IMR-90 (cell line): ENCODE measurements around the gene SLC9B1. TPM values are rescaled to one million over a fixed set of nuclear protein-coding genes. Genes with fewer than 3 reads are reported as not detected.

Experiments used
- ATAC-seq: fragments of 200-7000 bp; cut with Tn5 transposase; 2 replicates; pipeline ENCODE4 v1.9.1; 2020; ENCODE audit warnings: low read depth, mild to moderate bottlenecking, moderate library complexity
- BruUV-seq: library from RNA; stranded (reverse); fragments of 400-500 nt; replicated peaks from 2 replicates; lab custom pipeline; 2021; lab: Mats Ljungman, UMichigan
- CTCF ChIA-PET: fragments of 300-600 bp; formaldehyde crosslinking; extraction: SDS; loops from one replicate; lab custom pipeline; 2021; ENCODE audit warnings: antibody characterized with exemption; lab: Yijun Ruan, JAX
- POLR2A ChIA-PET: fragments of 300-600 bp; sonication (Branson Sonifier 250); formaldehyde crosslinking; loops from one replicate; lab custom pipeline; 2022; ENCODE audit warnings: antibody characterized with exemption; ENCODE audit not compliant: unreplicated experiment; lab: Charles Lee
- DNase-seq: peaks from one replicate; pipeline ENCODE4 v3.0.0; 2013
- H2AFZ ChIP-seq: replicated peaks from 2 replicates; pipeline ENCODE3; 2013; ENCODE audit warnings: low read length, mild to moderate bottlenecking; ENCODE audit not compliant: poor library complexity
- H2AK5ac ChIP-seq: 2 replicates; pipeline ENCODE4 v1.6.1; 2013; ENCODE audit warnings: low read depth, low read length, inconsistent platforms
- H2AK9ac ChIP-seq: replicated peaks from 2 replicates; pipeline ENCODE3; 2013; ENCODE audit warnings: mild to moderate bottlenecking, low read depth, low read length, moderate library complexity; ENCODE audit not compliant: poor library complexity
- H2BK120ac ChIP-seq: 2 replicates; pipeline ENCODE4 v1.6.1; 2013; ENCODE audit warnings: low read depth, low read length, inconsistent platforms
- H2BK15ac ChIP-seq: 3 replicates; pipeline ENCODE4 v1.6.1; 2013; ENCODE audit warnings: low read depth, low read length, inconsistent platforms
- H2BK20ac ChIP-seq: 2 replicates; pipeline ENCODE4 v1.6.1; 2013; ENCODE audit warnings: low read depth, mild to moderate bottlenecking, inconsistent platforms, low read length, moderate library complexity
- H2BK5ac ChIP-seq: 2 replicates; pipeline ENCODE4 v1.6.1; 2013; ENCODE audit warnings: mild to moderate bottlenecking, low read depth, low read length, inconsistent platforms; ENCODE audit not compliant: poor library complexity, severe bottlenecking
- H3K14ac ChIP-seq: replicated peaks from 2 replicates; pipeline ENCODE4 v1.6.1; 2013; ENCODE audit warnings: low read depth, low read length, inconsistent platforms
- H3K18ac ChIP-seq: 2 replicates; pipeline ENCODE4 v1.6.1; 2013; ENCODE audit warnings: low read depth, low read length, control low read depth
- H3K23ac ChIP-seq: 2 replicates; pipeline ENCODE4 v1.6.1; 2013; ENCODE audit warnings: low read depth, low read length, inconsistent platforms
- H3K27ac ChIP-seq: 2 replicates; pipeline ENCODE4 v1.5.1; 2013; ENCODE audit warnings: mild to moderate bottlenecking, control low read depth, low read length; ENCODE audit not compliant: insufficient read depth
- H3K27me3 ChIP-seq: 2 replicates; pipeline ENCODE4 v1.6.1; 2013; ENCODE audit warnings: low read length; ENCODE audit not compliant: control insufficient read depth, insufficient read depth
- H3K36me3 ChIP-seq: 2 replicates; pipeline ENCODE4 v1.6.1; 2013; ENCODE audit warnings: low read length, mixed read lengths; ENCODE audit not compliant: control insufficient read depth, insufficient read depth
- H3K4ac ChIP-seq: 2 replicates; pipeline ENCODE4 v1.6.1; 2013; ENCODE audit warnings: low read depth, low read length, inconsistent platforms
- H3K4me1 ChIP-seq: 2 replicates; pipeline ENCODE4 v1.6.1; 2013; ENCODE audit warnings: low read length, mixed read lengths; ENCODE audit not compliant: control insufficient read depth, insufficient read depth
- H3K4me2 ChIP-seq: 2 replicates; pipeline ENCODE4 v1.6.1; 2013; ENCODE audit warnings: low read depth, mild to moderate bottlenecking, control low read depth, low read length, moderate library complexity
- H3K4me3 ChIP-seq: 2 replicates; pipeline ENCODE4 v1.5.1; 2013; ENCODE audit warnings: low read depth, mild to moderate bottlenecking, control low read depth, low read length, moderate library complexity; ENCODE audit not compliant: insufficient read depth
- H3K56ac ChIP-seq: 2 replicates; pipeline ENCODE4 v1.6.1; 2013; ENCODE audit warnings: low read length, inconsistent platforms; ENCODE audit not compliant: insufficient read depth; ENCODE audit errors: extremely low read depth
- H3K79me1 ChIP-seq, 2 experiments: 2 replicates each; pipeline ENCODE4 v1.6.1; 2013; ENCODE audit warnings: low read length in 2 of 2, inconsistent platforms in 1 of 2, low read depth in 1 of 2
- H3K9ac ChIP-seq: 2 replicates; pipeline ENCODE4 v1.6.1; 2013; ENCODE audit warnings: low read depth, low read length, control low read depth
- H3K9me1 ChIP-seq: 2 replicates; pipeline ENCODE4 v1.6.1; 2013; ENCODE audit warnings: low read length, inconsistent platforms; ENCODE audit not compliant: insufficient read depth
- H3K9me3 ChIP-seq: 2 replicates; pipeline ENCODE4 v1.6.1; 2013; ENCODE audit warnings: low read length; ENCODE audit not compliant: control insufficient read depth, insufficient read depth
- H4K20me1 ChIP-seq: 2 replicates; pipeline ENCODE4 v1.6.1; 2013; ENCODE audit warnings: low read length, inconsistent platforms; ENCODE audit not compliant: insufficient read depth
- H4K5ac ChIP-seq: 2 replicates; pipeline ENCODE4 v1.6.1; 2013; ENCODE audit warnings: mild to moderate bottlenecking, low read depth, low read length, control low read depth
- H4K8ac ChIP-seq, 2 experiments: 2 replicates each; pipeline ENCODE4 v1.6.1; 2013; ENCODE audit warnings: low read depth in 2 of 2, low read length in 2 of 2, control low read depth in 1 of 2, inconsistent platforms in 1 of 2
- H4K91ac ChIP-seq: 2 replicates; pipeline ENCODE4 v1.6.1; 2013; ENCODE audit warnings: low read depth, low read length, inconsistent platforms; ENCODE audit not compliant: insufficient read depth
- BHLHE40 ChIP-seq: fragments of 150-350 bp; IDR thresholded peaks from 2 replicates; pipeline ENCODE4 v1.6.1; 2016; ENCODE audit warnings: mild to moderate bottlenecking, low read depth, low read length
- CHD1 ChIP-seq: IDR thresholded peaks from 2 replicates; pipeline ENCODE4 v1.6.1; 2012; ENCODE audit warnings: low read depth, low read length, improper control_type of control experiment
- FOS ChIP-seq: fragments of 150-350 bp; IDR thresholded peaks from 2 replicates; pipeline ENCODE4 v1.6.1; 2016; ENCODE audit warnings: low read depth, low read length
- MAZ ChIP-seq: IDR thresholded peaks from 2 replicates; pipeline ENCODE4 v1.6.1; 2012; ENCODE audit warnings: low read depth, mild to moderate bottlenecking, low read length, improper control_type of control experiment, moderate library complexity, borderline replicate concordance
- NFE2L2 ChIP-seq: fragments of 150-350 bp; IDR thresholded peaks from 2 replicates; pipeline ENCODE4 v1.6.1; 2016; ENCODE audit warnings: low read depth, mild to moderate bottlenecking, low read length
- POLR2A ChIP-seq: IDR thresholded peaks from 2 replicates; pipeline ENCODE4 v1.6.1; 2012; ENCODE audit warnings: mild to moderate bottlenecking, low read depth, low read length
- RAD21 ChIP-seq: IDR thresholded peaks from 2 replicates; pipeline ENCODE4 v1.6.1; 2012; ENCODE audit warnings: low read length, improper control_type of control experiment
- RFX5 ChIP-seq: IDR thresholded peaks from 2 replicates; pipeline ENCODE4 v1.8.0; 2012; ENCODE audit warnings: low read depth, mild to moderate bottlenecking, low read length, moderate library complexity
- SMC3 ChIP-seq: fragments of 150-350 bp; IDR thresholded peaks from 2 replicates; pipeline ENCODE4 v1.6.1; 2016; ENCODE audit warnings: low read depth, mild to moderate bottlenecking, antibody characterized with exemption, low read length, moderate library complexity
- WGBS, 2 experiments: methylation state at CpG; one replicate each; pipeline versions ENCODE4 v1.1.5 to v1.1.7; 2013; ENCODE audit warnings: missing lambda C conversion rate in 2 of 2; ENCODE audit not compliant: insufficient read length in 1 of 2; ENCODE audit errors: extremely low coverage in 2 of 2; 5-methylcytosine and 5-hydroxymethylcytosine counted together
- dilution Hi-C: fragments of 300-500 bp; cut with HindIII; formaldehyde crosslinking; loops from one replicate; pipeline ENCODE4 v1.14.3; 2018; ENCODE audit warnings: low sequenced_read_pairs; ENCODE audit not compliant: unreplicated experiment
- in situ Hi-C: fragments of 300-500 bp; cut with MboI; formaldehyde crosslinking; loops from 3 replicates; pipeline ENCODE4 v1.14.3; 2019; ENCODE audit warnings: low sequenced_read_pairs, inconsistent platforms, mixed read lengths
- intact Hi-C: fragments of 100-400 bp; cut with micrococcal nuclease; formaldehyde crosslinking; loops from 2 replicates; pipeline ENCODE4 v1.10.0; 2022
- polyA plus RNA-seq, 3 experiments: library from polyadenylated mRNA; depleted of rRNA; stranded (reverse); fragments of >200 nt; gene quantifications; 2 replicates each; pipeline ENCODE4 v1.2.3, GENCODE V29; 2012; ENCODE audit warnings: low replicate concordance in 1 of 3
- total RNA-seq: library from RNA; depleted of rRNA; stranded (reverse); fragments of >200 nt; gene quantifications from 2 replicates; pipeline ENCODE4 v1.2.3, GENCODE V29; 2012
- TF ChIP-seq, protein P1 (sequence below): fragments of 150-350 bp; IDR thresholded peaks from 2 replicates; pipeline ENCODE4 v1.6.1; 2017; ENCODE audit warnings: mild to moderate bottlenecking, antibody characterized with exemption, low read length, low read depth
- TF ChIP-seq, protein P2 (sequence below): conservative IDR thresholded peaks from 2 replicates; pipeline ENCODE4 v1.5.1; 2012; ENCODE audit warnings: mild to moderate bottlenecking, low read depth, low read length, improper control_type of control experiment

SLC9B1 gene
- total and polyA plus RNA-seq, 2 of the 4 experiments (the other 2 are of a cell fraction), result 0.07 to 0.18 TPM

DNA sequence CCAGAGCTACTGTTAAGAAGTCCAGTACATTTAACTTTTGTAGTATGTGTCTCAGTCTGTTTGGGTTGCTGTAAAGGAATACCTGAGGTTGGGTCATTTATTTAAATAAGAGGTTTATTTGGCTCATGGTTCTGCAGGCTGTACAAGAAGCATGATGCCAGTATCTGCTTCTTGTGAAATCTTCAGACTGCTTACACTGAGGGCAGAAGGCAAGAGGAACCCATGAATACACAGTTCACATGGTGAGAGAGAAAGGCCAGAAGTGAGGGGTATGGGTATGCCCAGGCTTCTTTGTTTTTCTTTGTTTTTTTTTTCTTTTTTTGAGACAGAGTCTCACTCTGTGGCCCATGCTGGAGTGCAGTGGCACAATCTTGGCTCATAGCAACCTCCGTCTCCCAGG lies 156.8 kb downstream of the SLC9B1 start:
- WGBS, 2 experiments, result no CpG with 5 or more reads among the region's 1 CpG
- no peak overlapping the region for H2BK20ac ChIP-seq
- H3K4me1 ChIP-seq, result no peaks in the 10 kb centered on the region
- H4K91ac ChIP-seq, result no peak overlapping the region
- H4K5ac ChIP-seq, result no peak overlapping the region
- H3K27ac ChIP-seq, result no peak overlapping the region
- H3K9ac ChIP-seq, result no peak overlapping the region
- H3K4ac ChIP-seq, result no peak overlapping the region
- H3K14ac ChIP-seq, result no peak overlapping the region
- no peaks in the 10 kb centered on the region for H3K9me1 ChIP-seq
- H2BK120ac ChIP-seq, result no peak overlapping the region
- H3K4me3 ChIP-seq, result no peak overlapping the region
- no peak overlapping the region for H2BK15ac ChIP-seq
- dilution Hi-C loops (no loop called here), intact Hi-C loops (no loop called here), in situ Hi-C loops (no loop called here)
- ATAC-seq (no peak), DNase-seq (no peak)
- POLR2A ChIA-PET, result no interaction called here
- no peak overlapping the region for H2AFZ ChIP-seq
- no peak overlapping the region for H3K56ac ChIP-seq
- H3K79me1 ChIP-seq, result peaks cover 4% of the 10 kb centered on the region in 2 experiments; a peak in 3 of 4 replicates
- CTCF ChIA-PET, result no interaction called here
- TF ChIP-seq MAZ (no peak), SMC3 (no peak), RFX5 (no peak), RAD21 (no peak), BHLHE40 (no peak), FOS (no peak), POLR2A (no peak), NFE2L2 (no peak), CHD1 (no peak)
- TF ChIP-seq, protein P1, sequence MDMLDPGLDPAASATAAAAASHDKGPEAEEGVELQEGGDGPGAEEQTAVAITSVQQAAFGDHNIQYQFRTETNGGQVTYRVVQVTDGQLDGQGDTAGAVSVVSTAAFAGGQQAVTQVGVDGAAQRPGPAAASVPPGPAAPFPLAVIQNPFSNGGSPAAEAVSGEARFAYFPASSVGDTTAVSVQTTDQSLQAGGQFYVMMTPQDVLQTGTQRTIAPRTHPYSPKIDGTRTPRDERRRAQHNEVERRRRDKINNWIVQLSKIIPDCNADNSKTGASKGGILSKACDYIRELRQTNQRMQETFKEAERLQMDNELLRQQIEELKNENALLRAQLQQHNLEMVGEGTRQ, result no peak
- TF ChIP-seq, protein P2, sequence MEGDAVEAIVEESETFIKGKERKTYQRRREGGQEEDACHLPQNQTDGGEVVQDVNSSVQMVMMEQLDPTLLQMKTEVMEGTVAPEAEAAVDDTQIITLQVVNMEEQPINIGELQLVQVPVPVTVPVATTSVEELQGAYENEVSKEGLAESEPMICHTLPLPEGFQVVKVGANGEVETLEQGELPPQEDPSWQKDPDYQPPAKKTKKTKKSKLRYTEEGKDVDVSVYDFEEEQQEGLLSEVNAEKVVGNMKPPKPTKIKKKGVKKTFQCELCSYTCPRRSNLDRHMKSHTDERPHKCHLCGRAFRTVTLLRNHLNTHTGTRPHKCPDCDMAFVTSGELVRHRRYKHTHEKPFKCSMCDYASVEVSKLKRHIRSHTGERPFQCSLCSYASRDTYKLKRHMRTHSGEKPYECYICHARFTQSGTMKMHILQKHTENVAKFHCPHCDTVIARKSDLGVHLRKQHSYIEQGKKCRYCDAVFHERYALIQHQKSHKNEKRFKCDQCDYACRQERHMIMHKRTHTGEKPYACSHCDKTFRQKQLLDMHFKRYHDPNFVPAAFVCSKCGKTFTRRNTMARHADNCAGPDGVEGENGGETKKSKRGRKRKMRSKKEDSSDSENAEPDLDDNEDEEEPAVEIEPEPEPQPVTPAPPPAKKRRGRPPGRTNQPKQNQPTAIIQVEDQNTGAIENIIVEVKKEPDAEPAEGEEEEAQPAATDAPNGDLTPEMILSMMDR, result no peak
- peaks cover 3% of the 10 kb centered on the region; the same call in 1 of the 2 replicates for H3K9me3 ChIP-seq
- H3K27me3 ChIP-seq, result no peaks in the 10 kb centered on the region
- no peak overlapping the region for H2BK5ac ChIP-seq
- BruUV-seq, result no TSS peak
- H2AK9ac ChIP-seq, result no peak overlapping the region
- H3K18ac ChIP-seq, result no peak overlapping the region
- H4K20me1 ChIP-seq, result no peaks in the 10 kb centered on the region
- no peak overlapping the region for H3K23ac ChIP-seq
- H3K36me3 ChIP-seq, result no peaks in the 10 kb centered on the region
- H4K8ac ChIP-seq, result no peak overlapping the region
- H2AK5ac ChIP-seq, result no peak overlapping the region
- H3K4me2 ChIP-seq, result no peak overlapping the region
